Endothelial cell of umbilical vein (primary cell): ENCODE results near the gene TFIP11. TPM values are rescaled to one million over a fixed set of nuclear protein-coding genes. Genes with fewer than 3 reads are reported as not detected.

Experiments used
- BruUV-seq: library from RNA; stranded (reverse); fragments of 400-500 nt; replicated peaks from 2 replicates; lab custom pipeline; 2021; lab: Mats Ljungman, UMichigan
- CTCF ChIA-PET: fragments of 300-600, 350-600 bp; sonication (Branson Sonifier 250); formaldehyde crosslinking; loops from one replicate; lab custom pipeline; 2021; ENCODE audit warnings: antibody characterized with exemption, inconsistent platforms; lab: Charles Lee
- POLR2A ChIA-PET: fragments of 300-600, 350-600 bp; sonication (Branson Sonifier 250); formaldehyde crosslinking; loops from one replicate; lab custom pipeline; 2021; ENCODE audit warnings: antibody characterized with exemption, inconsistent platforms; lab: Charles Lee
- DNase-seq: peaks from one replicate; pipeline ENCODE4 v3.0.0-alpha.2; 2011; ENCODE audit warnings: low read depth, low spot score
- FAIRE-seq: peaks from 2 replicates; lab custom pipeline; 2011; peaks lifted over from hg19 to GRCh38; lab: Jason Lieb, UNC
- H2AFZ ChIP-seq: 2 replicates; pipeline ENCODE4 v1.6.0; 2012; ENCODE audit warnings: low read depth, low read length, control low read depth, inconsistent platforms
- H3K27ac ChIP-seq: 2 replicates; pipeline ENCODE4 v1.5.1; 2011; ENCODE audit warnings: low read depth, mild to moderate bottlenecking, control low read depth, low read length, moderate library complexity; ENCODE audit not compliant: insufficient read depth
- H3K27me3 ChIP-seq, 2 experiments: 2 replicates each; pipeline versions ENCODE4 v1.6.0 to v1.6.1; 2011; ENCODE audit warnings: low read length in 2 of 2, mixed read lengths in 1 of 2; ENCODE audit not compliant: control insufficient read depth in 2 of 2, insufficient read depth in 2 of 2
- H3K36me3 ChIP-seq, 2 experiments: 2 replicates in 1 of 2; 3 replicates in 1 of 2; pipeline ENCODE4 v1.5.1; 2011; ENCODE audit warnings: low read length in 2 of 2, mild to moderate bottlenecking in 1 of 2, moderate library complexity in 1 of 2; ENCODE audit not compliant: control insufficient read depth in 2 of 2, insufficient read depth in 2 of 2; ENCODE audit errors: extremely low read depth in 1 of 2
- H3K4me1 ChIP-seq: 3 replicates; pipeline ENCODE4 v1.5.1; 2011; ENCODE audit warnings: mild to moderate bottlenecking, low read length; ENCODE audit not compliant: control insufficient read depth, insufficient read depth; ENCODE audit errors: extremely low read depth
- H3K4me2 ChIP-seq: 2 replicates; pipeline ENCODE4 v1.6.1; 2011; ENCODE audit warnings: low read length, control low read depth, mixed read lengths; ENCODE audit not compliant: insufficient read depth
- H3K4me3 ChIP-seq, 3 experiments: fragments of 200-600 bp in 1 of 3; sonication (generic), shearing (Covaris generic) in 1 of 3; replicated peaks in 1 of 3; 2 replicates each; pipeline ENCODE4 v1.5.1; 2011 to 2016; ENCODE audit warnings: control low read depth in 3 of 3, low read length in 3 of 3, mild to moderate bottlenecking in 2 of 3, inconsistent platforms in 1 of 3, low read depth in 1 of 3, moderate library complexity in 1 of 3; ENCODE audit not compliant: insufficient read depth in 1 of 3
- H3K79me2 ChIP-seq: 2 replicates; pipeline ENCODE4 v1.6.0; 2012; ENCODE audit warnings: low read length, inconsistent platforms; ENCODE audit not compliant: control insufficient read depth, insufficient read depth
- H3K9ac ChIP-seq: replicated peaks from 2 replicates; pipeline ENCODE3; 2011; ENCODE audit warnings: low read length, control low read depth; ENCODE audit not compliant: insufficient read depth; ENCODE audit errors: extremely low read depth
- H3K9me1 ChIP-seq: replicated peaks from 3 replicates; pipeline ENCODE4 v1.6.0; 2011; ENCODE audit warnings: mild to moderate bottlenecking, low read length; ENCODE audit not compliant: control insufficient read depth, insufficient read depth; ENCODE audit errors: extremely low read depth
- H3K9me3 ChIP-seq: replicated peaks from 2 replicates; pipeline ENCODE4 v1.5.1; 2012; ENCODE audit warnings: low read length, inconsistent platforms; ENCODE audit not compliant: control insufficient read depth, insufficient read depth
- H4K20me1 ChIP-seq: replicated peaks from 2 replicates; pipeline ENCODE3; 2011; ENCODE audit warnings: mild to moderate bottlenecking, low read length; ENCODE audit not compliant: control insufficient read depth, insufficient read depth; ENCODE audit errors: extremely low read depth
- EZH2 ChIP-seq: IDR thresholded peaks from 2 replicates; pipeline ENCODE4 v1.6.1; 2012; ENCODE audit warnings: borderline replicate concordance, low read depth, mild to moderate bottlenecking, moderate library complexity, low read length, inconsistent platforms; ENCODE audit not compliant: severe bottlenecking
- FOS ChIP-seq: IDR thresholded peaks from 2 replicates; pipeline ENCODE4 v1.6.1; 2011; ENCODE audit warnings: mild to moderate bottlenecking, low read length, moderate library complexity, borderline replicate concordance; ENCODE audit not compliant: insufficient read depth
- GATA2 ChIP-seq: IDR thresholded peaks from 2 replicates; pipeline ENCODE4 v1.7.0; 2011; ENCODE audit warnings: low read depth, mild to moderate bottlenecking, moderate library complexity, mixed read lengths, low read length; ENCODE audit not compliant: insufficient read length, insufficient read depth
- JUN ChIP-seq: IDR thresholded peaks from 2 replicates; pipeline ENCODE4 v1.6.1; 2011; ENCODE audit warnings: borderline replicate concordance, low read depth; ENCODE audit not compliant: insufficient read length, insufficient read depth
- MYC ChIP-seq: IDR thresholded peaks from one replicate; pipeline ENCODE4 v1.6.1; 2011; ENCODE audit warnings: mild to moderate bottlenecking, low read depth, low read length
- POLR2A ChIP-seq: IDR thresholded peaks from 2 replicates; pipeline ENCODE4 v1.6.1; 2012; ENCODE audit warnings: low read depth, mild to moderate bottlenecking, control low read depth, low read length
- POLR2AphosphoS5 ChIP-seq: IDR thresholded peaks from 2 replicates; pipeline ENCODE4 v1.6.1; 2012; ENCODE audit warnings: low read depth, mild to moderate bottlenecking, control low read depth, low read length, moderate library complexity; ENCODE audit not compliant: insufficient read depth
- dilution Hi-C: fragments of 300-500 bp; cut with MboI; formaldehyde crosslinking; loops from one replicate; pipeline ENCODE4 v1.15.0; 2019; ENCODE audit warnings: low sequenced_read_pairs; ENCODE audit not compliant: extremely low pct_ligation_motif_present
- intact Hi-C: fragments of 100-400 bp; cut with micrococcal nuclease; formaldehyde crosslinking; loops from one replicate; pipeline ENCODE4 v1.10.0; 2022
- polyA plus RNA-seq, 4 experiments: library from polyadenylated mRNA; depleted of rRNA in 3 of 4; stranded (reverse) in 3 of 4; unstranded in 1 of 4; fragments of >200 nt; gene quantifications; 2 replicates each; pipeline versions ENCODE4 v1.2.1 to v1.2.3, GENCODE V29; 2011 to 2012; ENCODE audit warnings: missing spikeins in 1 of 4
- total RNA-seq: library from RNA; stranded (reverse); gene quantifications from 2 replicates; pipeline ENCODE4 v1.2.3, GENCODE V29; 2021
- TF ChIP-seq, protein P1 (sequence below): IDR thresholded peaks from 2 replicates; pipeline ENCODE4 v1.6.1; 2011; ENCODE audit not compliant: insufficient read depth, insufficient read length
- TF ChIP-seq, protein P2 (sequence below), 2 donors: IDR thresholded peaks; 1 replicate in 1 of 2; 2 replicates in 1 of 2; pipeline ENCODE4 v1.5.1; 2011; ENCODE audit warnings: low read length in 2 of 2, mild to moderate bottlenecking in 2 of 2, moderate library complexity in 2 of 2, control low read depth in 1 of 2, inconsistent platforms in 1 of 2, low read depth in 1 of 2; ENCODE audit not compliant: insufficient read depth in 1 of 2; ENCODE audit errors: extremely low read depth in 1 of 2

TFIP11 gene
- total and polyA plus RNA-seq, 2 donors (not counting 3 experiments of a cell fraction or from before 2014, with no cell fraction given): 35.7 to 54.9 TPM

DNA sequence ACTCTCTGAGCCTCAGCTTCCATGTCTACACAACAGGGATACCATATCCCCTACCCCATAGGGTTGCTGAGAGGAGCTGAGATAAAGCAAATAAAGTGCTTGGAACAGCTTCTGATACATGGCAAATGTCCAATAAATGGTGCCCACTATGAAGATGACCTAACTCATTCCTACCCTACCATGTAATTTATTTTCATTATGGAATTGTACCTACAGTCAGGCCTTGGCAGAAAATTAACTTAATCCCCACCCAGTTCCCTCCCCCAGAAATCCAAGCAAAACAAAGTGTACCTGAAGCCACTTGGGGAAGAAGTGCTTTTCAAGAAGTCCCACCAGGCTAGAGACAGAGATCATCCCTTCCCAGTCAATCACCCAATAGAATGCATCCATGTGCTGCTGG is 17.8 kb downstream of the TFIP11 start:
- H3K9me3 ChIP-seq: no peaks in the 10 kb centered on the region
- no peak overlapping the region for H3K4me3 ChIP-seq
- FAIRE-seq: no peak
- H3K27me3 ChIP-seq: no peaks in the 10 kb centered on the region
- no peak overlapping the region for H3K9ac ChIP-seq
- H3K4me2 ChIP-seq: no peak overlapping the region
- ChIA-PET POLR2A (no interaction called here), CTCF (interaction anchor here (1.3 kb wide), 1 partner anchor 171 kb away, joined by 3 read pairs; no protein-coding TSS in a partner anchor)
- no peaks in the 10 kb centered on the region for H3K9me1 ChIP-seq
- intact Hi-C loops: no loop called here
- H2AFZ ChIP-seq: no peak overlapping the region
- peaks cover 9% of the 10 kb centered on the region for H3K79me2 ChIP-seq
- TF ChIP-seq JUN (no peak), EZH2 (no peak), POLR2AphosphoS5 (no peak), GATA2 (no peak), MYC (no peak), POLR2A (no peak), FOS (no peak)
- TF ChIP-seq, protein P1, sequence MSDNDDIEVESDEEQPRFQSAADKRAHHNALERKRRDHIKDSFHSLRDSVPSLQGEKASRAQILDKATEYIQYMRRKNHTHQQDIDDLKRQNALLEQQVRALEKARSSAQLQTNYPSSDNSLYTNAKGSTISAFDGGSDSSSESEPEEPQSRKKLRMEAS: no peak
- TF ChIP-seq, protein P2, sequence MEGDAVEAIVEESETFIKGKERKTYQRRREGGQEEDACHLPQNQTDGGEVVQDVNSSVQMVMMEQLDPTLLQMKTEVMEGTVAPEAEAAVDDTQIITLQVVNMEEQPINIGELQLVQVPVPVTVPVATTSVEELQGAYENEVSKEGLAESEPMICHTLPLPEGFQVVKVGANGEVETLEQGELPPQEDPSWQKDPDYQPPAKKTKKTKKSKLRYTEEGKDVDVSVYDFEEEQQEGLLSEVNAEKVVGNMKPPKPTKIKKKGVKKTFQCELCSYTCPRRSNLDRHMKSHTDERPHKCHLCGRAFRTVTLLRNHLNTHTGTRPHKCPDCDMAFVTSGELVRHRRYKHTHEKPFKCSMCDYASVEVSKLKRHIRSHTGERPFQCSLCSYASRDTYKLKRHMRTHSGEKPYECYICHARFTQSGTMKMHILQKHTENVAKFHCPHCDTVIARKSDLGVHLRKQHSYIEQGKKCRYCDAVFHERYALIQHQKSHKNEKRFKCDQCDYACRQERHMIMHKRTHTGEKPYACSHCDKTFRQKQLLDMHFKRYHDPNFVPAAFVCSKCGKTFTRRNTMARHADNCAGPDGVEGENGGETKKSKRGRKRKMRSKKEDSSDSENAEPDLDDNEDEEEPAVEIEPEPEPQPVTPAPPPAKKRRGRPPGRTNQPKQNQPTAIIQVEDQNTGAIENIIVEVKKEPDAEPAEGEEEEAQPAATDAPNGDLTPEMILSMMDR (IDR thresholded peaks at IDR 0.05; ENCODE audit: extremely low read depth in 1 of 2, insufficient read depth in 1 of 2, low read depth in 1 of 2, low read length in 2 of 2): no peak
- H3K36me3 ChIP-seq: peaks cover 40 to 52% of the 10 kb centered on the region in 2 experiments
- BruUV-seq: no TSS peak
- dilution Hi-C loops: no loop called here
- H4K20me1 ChIP-seq: no peaks in the 10 kb centered on the region
- H3K4me1 ChIP-seq: peaks cover 3% of the 10 kb centered on the region
- H3K27ac ChIP-seq: no peak overlapping the region
- DNase-seq: no peak
